ENCODE data around the gene ISYNA1. TPM values are rescaled to one million over a fixed set of nuclear protein-coding genes. Genes with fewer than 3 reads are reported as not detected.

Gene ISYNA1
- total RNA-seq, 1 experiment from 2014 or later = 20.9 TPM

DNA sequence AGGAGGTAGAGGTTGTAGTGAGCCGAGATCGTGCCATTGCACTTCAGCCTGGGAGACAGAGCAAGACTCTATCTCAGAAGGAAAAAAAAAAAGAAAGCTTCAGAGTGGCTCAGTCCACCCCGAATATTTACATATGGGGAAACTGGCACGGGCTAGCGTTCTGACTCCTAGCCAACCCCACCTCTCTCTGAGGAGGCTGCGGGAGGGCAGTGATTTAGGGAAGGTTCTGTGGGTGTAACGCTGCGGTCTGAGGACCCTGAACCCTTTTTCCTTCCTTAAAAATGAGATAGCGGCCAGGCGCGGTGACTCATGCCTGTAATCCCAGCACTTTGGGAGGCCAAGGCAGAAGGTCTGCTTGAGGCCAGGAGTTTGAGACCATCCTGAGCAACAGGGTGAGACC is 45.5 kb downstream of the ISYNA1 start:
- DNase-seq (ENCODE audit: low read depth) = no peak

DNA sequence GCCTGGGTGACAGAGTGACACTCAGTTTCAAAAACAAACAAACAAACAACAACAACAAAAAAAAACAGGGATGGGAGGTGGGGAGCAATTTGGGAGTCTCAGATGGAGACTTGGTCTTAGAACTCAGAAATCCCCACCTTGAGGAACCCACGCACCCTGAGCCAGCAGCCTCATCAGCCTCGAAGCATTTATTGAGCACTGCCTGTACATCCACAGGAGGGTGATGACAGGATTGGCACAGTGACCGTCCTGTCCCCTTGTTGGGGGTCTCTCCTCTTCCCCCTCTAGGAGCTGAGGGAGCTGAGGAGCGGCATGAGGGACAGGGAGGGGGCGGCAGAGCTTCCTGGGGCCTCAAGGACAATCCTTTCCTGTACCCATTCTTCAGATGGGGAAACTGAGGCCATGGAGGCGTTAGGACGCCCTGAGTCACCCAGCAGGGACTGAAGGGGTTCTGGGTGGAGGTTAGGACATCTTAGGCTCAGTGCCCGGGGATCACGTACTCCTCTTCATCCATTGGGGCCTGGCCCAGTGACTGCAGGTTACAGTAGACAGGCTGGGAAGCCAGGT is 46.3 kb downstream of the ISYNA1 start:
- DNase-seq (ENCODE audit: low read depth) = no peak

DNA sequence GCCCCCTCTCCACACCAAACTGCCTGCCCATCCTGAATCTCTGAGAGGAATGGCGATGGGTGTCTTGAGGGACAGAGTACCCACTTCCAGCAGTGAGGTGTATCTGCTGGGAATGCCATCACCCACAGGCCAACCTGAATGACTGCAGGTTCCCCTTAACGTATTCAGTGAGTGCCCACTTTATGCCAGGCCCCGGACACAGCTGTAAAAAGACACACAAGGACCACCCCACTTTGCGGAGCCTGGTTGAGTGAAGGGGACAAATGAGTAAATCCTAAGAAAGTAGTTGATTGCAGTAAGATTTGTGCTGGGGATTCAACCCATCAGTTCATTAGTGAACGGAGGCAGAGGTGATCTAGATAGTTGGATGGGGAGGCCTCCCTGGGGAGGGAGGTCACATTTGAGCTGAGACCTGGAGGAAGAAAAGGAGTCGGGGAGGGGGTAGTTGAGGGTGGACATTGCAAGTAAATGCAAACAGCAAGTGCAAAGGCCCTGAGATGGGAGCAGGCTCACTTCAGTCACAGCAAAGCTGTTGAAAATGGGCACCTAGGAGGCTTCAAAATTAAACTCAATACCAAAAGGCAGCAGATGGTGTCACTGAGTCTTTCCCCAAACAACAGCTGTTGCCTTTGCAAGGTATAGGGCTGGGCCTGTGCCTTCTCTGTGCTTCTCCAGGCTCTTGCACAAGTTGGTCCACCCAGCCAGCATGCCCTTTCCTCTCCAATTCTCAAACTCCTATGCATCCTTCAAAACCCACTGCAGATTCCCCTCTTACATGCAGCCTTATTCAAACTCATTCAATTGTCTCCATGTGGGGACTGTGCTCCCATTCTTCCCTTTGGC is 47.6 kb downstream of the ISYNA1 start:
- DNase-seq (ENCODE audit: low read depth) = no peak

DNA sequence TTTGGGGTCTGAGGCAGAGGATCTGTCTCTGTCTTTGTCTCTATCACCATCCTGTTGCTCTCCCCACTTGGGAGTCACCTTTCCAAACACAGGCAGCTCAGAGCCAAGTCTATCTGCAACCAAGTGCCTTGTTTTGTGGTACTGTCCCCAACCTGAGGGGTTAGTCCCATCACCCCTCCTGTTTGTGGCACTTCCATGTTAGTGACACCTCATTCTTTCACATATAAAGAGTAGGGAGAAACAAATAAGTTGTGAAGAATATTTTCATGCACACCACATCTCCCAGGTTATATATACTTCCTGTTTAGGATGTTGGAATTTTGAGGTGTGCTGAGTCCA is 48.2 kb downstream of the ISYNA1 start:
- no peak for DNase-seq (ENCODE audit: low read depth)

DNA sequence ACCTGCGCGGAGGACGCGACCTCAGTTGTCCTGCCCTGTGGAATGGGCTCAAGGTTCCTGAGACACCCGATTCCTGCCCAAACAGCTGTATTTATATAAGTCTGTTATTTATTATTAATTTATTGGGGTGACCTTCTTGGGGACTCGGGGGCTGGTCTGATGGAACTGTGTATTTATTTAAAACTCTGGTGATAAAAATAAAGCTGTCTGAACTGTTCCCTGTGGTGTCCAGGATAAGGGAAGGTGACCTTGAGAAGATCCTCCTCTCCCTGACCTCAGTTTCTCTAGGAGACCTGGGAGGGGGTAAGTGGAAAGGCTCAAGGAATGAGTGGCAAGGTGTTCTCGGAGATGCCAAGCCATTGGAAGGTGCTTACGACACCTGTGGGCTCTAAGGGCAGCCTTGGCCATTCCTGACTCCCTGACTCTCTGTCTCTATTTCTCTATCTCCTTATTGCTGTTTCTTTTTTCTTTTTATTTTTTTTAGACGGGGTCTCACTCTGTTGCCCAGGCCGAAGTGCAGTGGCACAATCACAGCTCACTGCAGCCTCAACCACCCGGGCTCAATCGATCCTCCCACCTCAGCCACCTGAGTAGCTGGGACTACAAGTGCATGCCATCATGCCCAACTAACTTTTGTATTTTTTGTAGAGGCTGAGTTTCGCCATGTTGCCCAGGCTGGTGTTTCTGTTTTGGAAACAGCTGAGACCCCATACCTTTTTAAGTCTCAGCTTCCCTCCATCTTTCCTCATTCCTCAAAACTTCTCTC is 48.8 kb downstream of the ISYNA1 start:
- DNase-seq (ENCODE audit: low read depth) = no peak

DNA sequence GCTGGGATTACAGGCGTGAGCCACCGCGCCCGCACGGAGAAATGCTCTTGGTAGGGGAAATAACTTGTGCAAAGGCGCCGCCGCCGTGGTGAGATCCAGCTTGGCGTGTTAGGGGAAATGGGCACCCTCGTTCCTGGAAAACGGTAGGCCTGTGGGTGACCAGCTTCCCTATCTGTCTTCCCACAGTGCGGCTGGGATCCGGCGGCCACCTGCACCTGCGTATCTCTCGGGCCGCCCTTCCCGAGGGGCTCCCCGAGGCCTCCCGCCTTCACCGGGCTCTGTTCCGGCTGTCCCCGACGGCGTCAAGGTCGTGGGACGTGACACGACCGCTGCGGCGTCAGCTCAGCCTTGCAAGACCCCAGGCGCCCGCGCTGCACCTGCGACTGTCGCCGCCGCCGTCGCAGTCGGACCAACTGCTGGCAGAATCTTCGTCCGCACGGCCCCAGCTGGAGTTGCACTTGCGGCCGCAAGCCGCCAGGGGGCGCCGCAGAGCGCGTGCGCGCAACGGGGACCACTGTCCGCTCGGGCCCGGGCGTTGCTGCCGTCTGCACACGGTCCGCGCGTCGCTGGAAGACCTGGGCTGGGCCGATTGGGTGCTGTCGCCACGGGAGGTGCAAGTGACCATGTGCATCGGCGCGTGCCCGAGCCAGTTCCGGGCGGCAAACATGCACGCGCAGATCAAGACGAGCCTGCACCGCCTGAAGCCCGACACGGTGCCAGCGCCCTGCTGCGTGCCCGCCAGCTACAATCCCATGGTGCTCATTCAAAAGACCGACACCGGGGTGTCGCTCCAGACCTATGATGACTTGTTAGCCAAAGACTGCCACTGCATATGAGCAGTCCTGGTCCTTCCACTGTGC is 49.6 kb downstream of the ISYNA1 start:
- peak; percentile 56 for DNase-seq (ENCODE audit: low read depth)

DNA sequence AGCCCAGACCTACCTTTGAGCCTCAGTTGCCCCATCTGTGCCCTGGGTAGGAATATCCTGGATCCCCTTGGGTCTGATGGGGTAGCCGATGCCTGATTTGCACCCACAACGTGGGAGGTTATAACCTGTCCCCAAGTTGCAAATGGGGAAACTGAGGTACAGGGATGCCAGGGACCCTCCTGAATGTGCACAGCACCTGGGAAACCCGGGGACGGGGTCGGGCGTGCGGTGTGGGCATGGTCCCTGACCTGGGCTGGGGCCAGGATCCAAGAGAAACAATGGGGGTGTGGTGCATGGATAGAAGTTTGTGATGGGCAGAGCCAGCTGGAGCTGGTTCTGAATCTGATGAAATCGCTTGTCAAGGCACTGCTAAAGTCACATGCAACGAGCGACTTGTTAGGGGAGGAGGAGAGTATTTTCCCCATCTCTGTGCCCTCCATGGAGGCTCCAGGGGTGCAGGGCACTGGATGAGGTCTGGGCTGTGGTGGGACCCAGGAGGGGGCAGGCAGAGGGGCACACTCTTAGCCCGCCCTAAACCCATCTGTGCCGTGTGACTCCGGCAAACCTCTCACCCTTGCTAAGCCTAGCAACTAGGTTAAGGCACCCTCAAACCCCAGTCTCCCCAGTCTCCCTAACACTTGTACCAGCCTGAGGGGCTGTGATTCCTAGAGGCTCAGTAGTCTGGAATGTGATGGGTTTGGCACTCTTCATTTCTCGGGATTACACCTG is 51.2 kb downstream of the ISYNA1 start:
- peak; percentile 20 for DNase-seq (ENCODE audit: low read depth)

DNA sequence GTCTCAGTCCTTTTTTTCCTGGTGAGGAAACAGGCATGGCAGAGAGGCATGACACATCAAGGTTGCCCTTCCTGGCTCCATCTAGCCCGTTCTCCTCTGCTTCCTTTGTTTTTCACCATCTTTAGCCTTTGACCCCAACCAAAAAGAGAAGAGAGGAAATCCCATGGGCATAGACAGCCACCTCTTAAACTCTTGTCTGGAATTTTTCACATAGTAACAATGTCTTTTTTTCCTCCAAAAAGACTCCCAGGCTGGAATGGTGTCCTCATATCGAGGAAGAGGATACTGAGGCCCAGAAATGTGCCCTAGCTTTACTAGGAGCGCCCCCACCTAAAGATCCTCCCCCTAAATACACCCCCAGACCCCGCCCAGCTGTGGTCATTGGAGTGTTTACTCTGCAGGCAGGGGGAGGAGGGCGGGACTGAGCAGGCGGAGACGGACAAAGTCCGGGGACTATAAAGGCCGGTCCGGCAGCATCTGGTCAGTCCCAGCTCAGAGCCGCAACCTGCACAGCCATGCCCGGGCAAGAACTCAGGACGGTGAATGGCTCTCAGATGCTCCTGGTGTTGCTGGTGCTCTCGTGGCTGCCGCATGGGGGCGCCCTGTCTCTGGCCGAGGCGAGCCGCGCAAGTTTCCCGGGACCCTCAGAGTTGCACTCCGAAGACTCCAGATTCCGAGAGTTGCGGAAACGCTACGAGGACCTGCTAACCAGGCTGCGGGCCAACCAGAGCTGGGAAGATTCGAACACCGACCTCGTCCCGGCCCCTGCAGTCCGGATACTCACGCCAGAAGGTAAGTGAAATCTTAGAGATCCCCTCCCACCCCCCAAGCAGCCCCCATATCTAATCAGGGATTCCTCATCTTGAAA is 52.0 kb downstream of the ISYNA1 start, which contains the start of gene GDF15:
TSS of gene GDF15 (plus strand) at position 484 of the 868 bp plus-strand sequence. CDS start at position 516, 32 bp downstream.
- DNase-seq (ENCODE audit: low read depth) = peak; percentile 44

DNA sequence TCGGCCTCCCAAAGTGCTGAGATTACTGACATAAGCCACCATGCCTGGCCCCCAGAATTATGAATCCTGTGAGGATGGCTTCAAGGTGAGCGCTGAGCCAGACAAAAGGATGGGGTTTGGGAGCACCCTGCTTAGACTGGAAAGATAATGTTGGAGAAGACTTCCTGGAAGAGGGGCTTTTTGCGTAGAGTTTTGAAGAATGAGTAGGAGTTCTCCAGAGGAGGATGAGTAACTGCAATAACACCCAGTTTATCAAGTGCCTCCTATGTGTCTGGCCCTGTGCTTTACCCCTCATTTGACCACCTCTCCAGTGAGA is 52.6 kb downstream of the ISYNA1 start:
- DNase-seq (ENCODE audit: low read depth) = no peak

DNA sequence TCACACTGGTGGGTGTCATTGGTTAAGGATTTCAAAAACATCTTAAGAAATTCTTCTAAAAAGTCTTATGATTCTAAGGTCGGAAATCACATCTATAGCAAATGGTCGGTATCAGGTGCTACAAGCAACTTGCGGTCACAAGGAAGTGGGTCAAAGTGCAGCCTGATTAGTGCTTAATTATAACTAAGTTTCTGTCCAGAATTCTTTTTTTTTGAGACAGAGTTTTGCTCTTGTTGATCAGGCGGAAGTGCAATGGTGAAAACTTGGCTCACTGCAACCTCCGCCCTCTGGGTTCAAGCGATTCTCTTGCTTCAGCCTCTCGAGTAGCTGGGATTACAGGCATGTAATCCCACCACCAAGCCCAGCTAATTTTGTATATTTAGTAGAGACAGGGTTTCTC is 53.2 kb downstream of the ISYNA1 start:
- DNase-seq (ENCODE audit: low read depth) = no peak

Other genes starting within 250 kb of the ISYNA1 start
- 18.6 and 23.5 TPM in 2 replicates for gene MPV17L2, start 244.9 kb downstream of the ISYNA1 start, total RNA-seq (2014; rRNA removed; shearing (Covaris generic))
- gene RAB3A, start 234.1 kb downstream of the ISYNA1 start, total RNA-seq (2014; rRNA removed; shearing (Covaris generic)) = 1.7 and 3.6 TPM in 2 replicates
- gene PDE4C, start 211.7 kb downstream of the ISYNA1 start, total RNA-seq (2014; rRNA removed; shearing (Covaris generic)) = 0.10 and 0.60 TPM in 2 replicates
- 0.29 and 0.36 TPM in 2 replicates for gene IQCN, start 163.7 kb downstream of the ISYNA1 start, total RNA-seq (2014; rRNA removed; shearing (Covaris generic))
- 22.0 and 60.8 TPM in 2 replicates for gene JUND, start 156.5 kb downstream of the ISYNA1 start, total RNA-seq (2014; rRNA removed; shearing (Covaris generic))
- gene LSM4, start 115.1 kb downstream of the ISYNA1 start, total RNA-seq (2014; rRNA removed; shearing (Covaris generic)) = 385 and 496 TPM in 2 replicates
- gene PGPEP1, start 97.5 kb downstream of the ISYNA1 start, total RNA-seq (2014; rRNA removed; shearing (Covaris generic)) = 10.7 and 11.9 TPM in 2 replicates
- gene GDF15, start 52.0 kb downstream of the ISYNA1 start, total RNA-seq (2014; rRNA removed; shearing (Covaris generic)) = 1.4 and 1.6 TPM in 2 replicates
- gene LRRC25, start 40.5 kb downstream of the ISYNA1 start, total RNA-seq (2014; rRNA removed; shearing (Covaris generic)) = not detected in 2 replicates
- gene SSBP4, start 18.7 kb downstream of the ISYNA1 start, total RNA-seq (2014; rRNA removed; shearing (Covaris generic)) = 25.1 and 38.9 TPM in 2 replicates
- 6.5 and 7.2 TPM in 2 replicates for gene ELL, start 83.9 kb upstream of the ISYNA1 start, total RNA-seq (2014; rRNA removed; shearing (Covaris generic))
- gene FKBP8, start 105.4 kb upstream of the ISYNA1 start, total RNA-seq (2014; rRNA removed; shearing (Covaris generic)) = 172 and 199 TPM in 2 replicates
- gene KXD1, start 119.7 kb upstream of the ISYNA1 start, total RNA-seq (2014; rRNA removed; shearing (Covaris generic)) = 159 TPM in 2 replicates
- gene UBA52, start 133.7 kb upstream of the ISYNA1 start, total RNA-seq (2014; rRNA removed; shearing (Covaris generic)) = 1,359 and 2,003 TPM in 2 replicates
- gene REX1BD, start 150.7 kb upstream of the ISYNA1 start, total RNA-seq (2014; rRNA removed; shearing (Covaris generic)) = 84.0 and 117 TPM in 2 replicates
- gene CRLF1, start 168.7 kb upstream of the ISYNA1 start, total RNA-seq (2014; rRNA removed; shearing (Covaris generic)) = 2.0 and 2.8 TPM in 2 replicates
- not detected in 2 replicates for gene TMEM59L, start 174.7 kb upstream of the ISYNA1 start, total RNA-seq (2014; rRNA removed; shearing (Covaris generic))
- gene KLHL26, start 198.9 kb upstream of the ISYNA1 start, total RNA-seq (2014; rRNA removed; shearing (Covaris generic)) = 3.0 and 7.5 TPM in 2 replicates
- 2.2 and 2.9 TPM in 2 replicates for gene CRTC1, start 245.5 kb upstream of the ISYNA1 start, total RNA-seq (2014; rRNA removed; shearing (Covaris generic))

All from RPMI7951 (cell line).